GM19193 (cell line): Measurements from ENCODE around the gene PAPSS2.

ENCODE experiments used
- POLR2A ChIP-seq: IDR thresholded peaks from 4 replicates; pipeline ENCODE4 v1.6.1; 2011; ENCODE audit not compliant: insufficient read depth, insufficient read length; ENCODE audit errors: extremely low read depth

PAPSS2 gene

DNA sequence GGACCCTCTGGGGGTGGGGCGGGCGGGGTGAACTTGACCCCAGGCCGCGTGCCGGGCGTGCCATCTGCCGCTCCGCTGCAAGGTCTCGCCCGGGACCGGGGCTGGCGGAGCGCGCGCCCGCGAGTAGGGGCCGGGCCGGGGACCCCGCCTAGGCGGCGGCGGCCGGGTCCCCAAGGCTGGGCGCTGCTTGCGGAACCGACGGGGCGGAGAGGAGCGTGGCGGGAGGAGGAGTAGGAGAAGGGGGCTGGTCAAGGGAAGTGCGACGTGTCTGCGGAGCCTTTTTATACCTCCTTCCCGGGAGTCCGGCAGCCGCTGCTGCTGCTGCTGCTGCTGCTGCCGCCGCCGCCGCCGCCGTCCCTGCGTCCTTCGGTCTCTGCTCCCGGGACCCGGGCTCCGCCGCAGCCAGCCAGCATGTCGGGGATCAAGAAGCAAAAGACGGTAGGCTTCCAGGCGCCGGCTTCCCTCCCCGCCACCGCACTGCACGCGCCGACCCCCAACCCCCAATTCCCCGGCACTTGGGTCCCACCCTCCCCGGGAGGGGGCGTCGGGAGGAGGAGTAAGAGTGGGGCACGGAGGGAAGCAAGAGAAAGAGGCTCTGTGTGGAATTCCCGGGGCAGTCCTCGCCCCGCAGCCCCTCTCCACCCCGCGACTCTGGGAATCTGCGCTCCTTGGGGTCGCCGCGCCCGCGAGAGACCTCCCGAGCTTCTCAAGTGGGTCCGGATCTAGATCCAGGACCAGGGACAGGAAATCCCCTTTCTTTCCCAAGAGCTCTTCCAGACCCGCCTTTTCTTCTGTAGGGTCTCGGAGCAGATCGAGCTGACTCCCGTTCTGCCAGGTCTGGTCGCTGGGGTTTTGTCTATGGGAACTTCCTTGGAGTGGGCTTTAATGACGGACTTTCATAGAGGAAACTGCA lies at the start of gene PAPSS2:
Gene PAPSS2, plus strand, starts transcription at position 308 of the 913 bp plus-strand sequence. Its CDS starts 104 bp downstream, at position 412.
- TF ChIP-seq POLR2A: no peak

DNA sequence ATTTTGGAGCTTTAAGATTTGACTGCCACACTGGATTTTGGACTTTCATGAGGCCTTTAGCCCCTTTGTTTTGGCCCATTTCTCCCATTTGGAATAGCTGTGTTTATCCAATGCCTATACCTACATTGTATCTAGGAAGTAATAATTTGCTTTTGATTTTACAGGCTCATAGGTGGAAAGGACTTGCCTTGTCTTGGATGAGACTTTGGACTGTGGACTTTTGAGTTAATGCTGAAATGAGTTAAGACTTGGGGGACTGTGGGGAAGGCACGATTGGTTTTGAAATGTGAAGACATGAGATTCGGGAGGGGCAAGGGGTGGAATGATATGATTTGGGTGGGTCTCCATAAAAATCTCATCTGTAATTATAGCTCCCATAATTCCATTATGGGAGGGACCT lies 47.6 kb upstream of the PAPSS2 start:
- TF ChIP-seq POLR2A: no peak

DNA sequence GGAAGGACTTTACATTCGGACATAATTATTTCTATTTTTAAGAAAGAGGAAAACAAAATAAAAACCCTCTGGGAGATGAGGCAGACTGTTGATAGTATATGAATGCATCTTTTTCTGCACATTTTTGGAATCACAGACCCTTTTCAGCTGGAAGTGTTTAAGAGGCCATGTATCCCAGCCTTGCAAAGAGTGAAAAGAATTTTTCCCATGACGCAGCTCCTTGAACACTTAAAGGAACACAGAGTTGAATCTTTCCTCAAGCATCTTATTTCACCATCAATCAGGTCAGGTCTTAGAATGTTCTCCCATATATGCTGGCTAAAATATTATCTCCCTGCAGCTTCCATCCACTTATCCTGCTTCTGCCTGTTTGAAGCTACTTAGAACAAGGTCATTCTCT lies 45.9 kb upstream of the PAPSS2 start:
- no peak for TF ChIP-seq POLR2A

DNA sequence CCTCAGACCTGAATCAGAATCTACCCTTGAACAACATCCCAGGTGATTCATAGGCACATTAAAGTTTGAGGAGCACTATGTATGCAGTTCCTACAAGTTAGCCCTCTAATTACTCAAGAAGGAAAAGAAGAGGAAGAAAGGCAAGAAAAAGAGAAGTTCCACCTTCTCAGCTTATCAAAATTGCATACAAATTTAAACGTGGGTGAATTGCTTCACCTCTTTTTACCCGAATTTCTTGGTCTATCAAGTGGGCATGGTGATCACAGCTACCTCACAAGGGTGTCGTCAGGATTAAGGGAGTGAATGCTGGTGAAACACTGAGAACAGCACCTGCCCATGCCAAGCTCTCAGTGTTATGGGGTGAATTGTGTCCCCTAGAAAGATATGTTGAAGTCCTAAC lies 43.8 kb upstream of the PAPSS2 start:
- no peak for TF ChIP-seq POLR2A

DNA sequence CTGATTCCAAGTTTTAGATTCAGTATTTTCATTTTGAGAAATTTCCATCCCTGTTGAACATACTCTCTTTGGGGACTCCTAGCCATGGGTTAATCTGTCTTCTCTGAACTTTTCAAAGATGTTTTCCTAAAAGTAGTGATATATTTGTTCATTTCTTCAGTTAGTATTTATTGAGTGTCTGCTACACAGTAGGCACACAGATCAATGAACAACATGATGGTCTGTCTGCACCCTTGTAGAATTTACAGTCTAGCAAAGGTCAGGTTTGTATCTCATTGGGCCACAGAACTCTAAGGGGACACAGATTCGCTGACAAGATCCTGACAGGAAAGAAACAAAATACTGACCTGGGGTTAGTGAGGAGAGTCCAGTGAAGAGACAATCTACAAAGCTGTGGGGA lies 42.2 kb upstream of the PAPSS2 start:
- TF ChIP-seq POLR2A: no peak

DNA sequence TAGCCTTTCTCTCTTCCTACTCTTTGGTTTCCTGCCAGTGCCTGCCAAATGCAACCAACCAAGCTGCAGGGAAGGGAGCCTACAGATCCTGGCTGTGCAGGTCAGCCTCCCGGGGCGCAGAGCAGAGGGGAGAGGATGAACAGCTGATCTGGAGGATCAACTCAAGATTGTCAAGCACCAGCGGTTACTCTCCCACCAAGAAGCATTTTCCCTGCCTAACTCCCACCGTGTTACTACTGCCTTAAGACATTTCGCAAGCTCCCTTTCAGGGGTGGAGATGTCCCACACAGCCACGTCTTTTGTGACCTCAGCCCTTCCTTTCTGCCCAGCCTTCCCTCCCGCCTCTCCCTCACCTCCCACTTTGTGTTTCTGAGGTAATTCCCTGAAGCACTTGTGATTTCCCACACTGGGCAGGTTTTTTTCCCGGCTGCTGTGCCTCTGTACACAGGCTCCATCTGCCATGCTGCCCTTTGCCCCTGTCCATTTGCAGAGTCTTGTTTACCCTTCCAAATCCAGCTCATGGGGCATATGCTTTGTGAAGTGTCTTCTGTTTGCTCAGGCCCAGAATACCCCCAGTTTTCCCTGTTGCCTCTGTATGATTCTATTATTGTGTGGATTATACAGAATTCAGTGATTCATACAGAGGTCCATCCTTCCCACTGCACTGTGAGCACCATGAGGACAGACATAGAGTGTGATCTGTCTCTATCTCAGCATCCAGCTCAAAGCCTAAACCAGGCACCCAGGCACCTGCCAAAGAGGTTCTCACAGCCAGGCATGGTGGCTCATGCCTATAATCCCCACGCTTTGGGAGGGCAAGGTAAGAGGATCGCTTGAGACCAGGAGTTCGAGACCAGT lies 40.9 kb upstream of the PAPSS2 start:
- no peak for TF ChIP-seq POLR2A

DNA sequence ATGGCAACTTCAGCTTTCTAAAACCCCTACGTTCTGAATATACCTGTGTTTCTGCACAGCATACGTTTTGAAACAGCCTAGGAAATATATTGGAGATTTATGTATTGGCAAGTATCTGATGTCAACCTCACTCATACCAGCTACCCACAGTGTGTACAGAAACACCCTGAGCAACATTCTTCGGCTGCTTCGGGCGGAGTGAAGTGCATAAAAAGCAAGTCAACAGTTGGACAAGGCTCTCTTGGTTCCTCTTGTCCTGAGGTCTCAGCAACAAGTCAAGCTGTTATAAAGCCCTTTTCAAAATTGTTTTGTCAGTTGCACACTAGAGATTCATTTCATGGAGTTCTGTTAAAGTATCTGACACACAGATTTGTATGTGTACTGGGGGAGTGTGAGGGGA lies 40.0 kb upstream of the PAPSS2 start:
- TF ChIP-seq POLR2A: no peak

DNA sequence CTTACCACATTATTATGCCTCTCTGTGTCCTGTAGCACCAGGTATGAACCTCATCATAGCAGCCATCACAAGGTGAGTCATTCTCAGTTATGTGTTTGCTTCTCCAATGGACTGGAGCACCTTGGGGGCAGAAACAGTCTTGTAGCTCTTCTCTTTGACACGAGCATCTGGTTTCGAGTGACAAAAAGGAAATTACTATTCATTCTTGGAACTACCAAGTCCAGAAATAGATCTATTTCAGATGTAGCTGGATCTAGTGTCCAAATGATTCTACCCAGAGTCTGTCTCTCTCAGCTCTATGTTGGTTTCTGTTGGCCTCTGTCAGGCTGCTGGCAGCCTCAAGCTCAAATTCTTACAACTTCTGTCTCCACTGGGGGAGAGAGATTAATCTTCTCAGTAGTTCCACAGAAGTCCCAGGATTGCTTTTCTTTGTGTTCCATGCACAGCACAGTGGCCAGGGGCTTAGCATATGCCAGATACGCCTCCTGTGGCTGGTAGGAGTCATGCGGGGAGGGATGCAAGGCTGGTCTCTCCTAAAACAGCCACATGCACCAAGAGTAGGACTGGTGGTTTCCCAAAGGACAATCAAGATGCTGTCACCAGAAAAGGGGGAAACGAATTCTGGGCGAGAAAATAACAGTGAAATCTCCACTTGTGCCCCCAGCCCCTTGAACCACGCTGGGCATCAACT lies 37.2 kb upstream of the PAPSS2 start:
- TF ChIP-seq POLR2A: no peak

DNA sequence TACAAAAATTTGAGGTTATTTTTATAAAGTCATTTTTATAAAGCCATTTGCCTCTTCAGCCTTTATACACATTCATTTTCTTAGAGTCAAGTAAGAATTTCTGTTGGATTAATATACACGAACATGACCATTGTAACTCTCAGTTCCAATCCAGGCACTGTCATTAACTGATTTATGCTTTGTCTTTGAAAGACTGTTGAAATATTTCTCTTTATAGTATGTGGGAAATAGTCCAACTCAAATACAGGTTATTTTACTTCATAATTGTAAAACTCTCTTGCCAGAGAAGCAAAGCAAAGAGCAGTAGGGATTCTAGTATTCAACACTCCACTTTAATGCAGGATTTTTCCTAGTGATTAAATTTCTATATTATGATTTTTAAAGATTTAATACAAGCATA lies 36.5 kb upstream of the PAPSS2 start:
- no peak for TF ChIP-seq POLR2A

DNA sequence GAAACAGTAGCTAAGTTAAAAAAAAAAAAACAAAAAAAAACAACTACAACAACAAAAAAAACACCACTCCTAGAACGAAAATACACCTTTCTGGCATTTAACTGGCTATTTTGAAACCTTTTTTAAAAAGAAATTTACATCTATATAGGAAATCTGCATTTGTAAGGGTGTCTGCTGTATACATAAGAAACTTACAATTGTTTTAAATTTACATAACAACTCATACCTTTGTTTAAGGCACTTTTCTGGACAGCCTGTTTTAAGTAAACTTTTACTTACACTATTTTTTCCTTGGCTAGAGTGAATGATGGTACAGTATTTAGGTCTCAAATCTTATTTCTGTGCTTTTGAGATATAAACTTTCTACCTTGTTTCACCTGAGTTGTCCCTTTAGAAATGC lies 34.0 kb upstream of the PAPSS2 start:
- no peak for TF ChIP-seq POLR2A

DNA sequence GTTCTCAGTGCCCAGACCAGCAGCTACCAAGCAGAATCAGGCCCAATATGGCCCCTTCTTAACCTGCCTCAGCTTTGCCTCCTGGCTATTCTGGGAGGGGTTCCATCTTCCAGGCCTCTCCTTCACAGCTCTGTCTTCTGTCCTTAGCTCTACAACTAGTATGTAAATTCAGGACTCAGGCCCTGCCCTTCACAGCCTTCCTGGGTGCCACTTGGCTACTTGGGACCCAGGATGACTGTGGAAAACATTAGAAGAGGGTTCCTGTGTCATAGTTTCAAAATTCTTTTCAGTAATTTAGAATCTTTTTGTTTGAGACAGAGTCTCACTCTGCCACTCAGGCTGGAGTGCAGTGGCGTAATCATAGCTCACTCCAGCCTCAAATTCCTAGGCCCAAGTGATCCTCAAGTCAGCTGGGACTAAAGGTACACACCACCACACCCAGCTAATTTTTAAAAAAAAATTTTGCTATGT lies 33.2 kb upstream of the PAPSS2 start:
- no peak for TF ChIP-seq POLR2A

DNA sequence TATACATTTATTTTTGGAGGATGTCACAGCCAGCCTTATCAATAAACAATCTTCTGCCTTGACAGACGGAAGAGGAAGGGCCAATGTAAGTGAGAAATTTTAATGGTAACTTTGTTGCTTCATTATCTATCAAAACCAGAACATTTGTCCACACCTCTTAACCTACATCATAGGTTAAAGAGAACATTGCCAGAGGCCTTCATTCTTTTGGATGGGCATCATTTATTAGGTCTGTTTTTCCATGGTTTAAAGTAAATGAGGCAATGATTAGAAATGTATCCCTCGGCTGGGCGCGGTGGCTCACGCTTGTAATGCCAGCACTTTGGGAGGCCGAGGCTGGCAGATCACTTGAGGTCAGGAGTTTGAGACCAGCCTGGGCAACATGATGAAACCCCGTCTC lies 29.5 kb upstream of the PAPSS2 start:
- no peak for TF ChIP-seq POLR2A

DNA sequence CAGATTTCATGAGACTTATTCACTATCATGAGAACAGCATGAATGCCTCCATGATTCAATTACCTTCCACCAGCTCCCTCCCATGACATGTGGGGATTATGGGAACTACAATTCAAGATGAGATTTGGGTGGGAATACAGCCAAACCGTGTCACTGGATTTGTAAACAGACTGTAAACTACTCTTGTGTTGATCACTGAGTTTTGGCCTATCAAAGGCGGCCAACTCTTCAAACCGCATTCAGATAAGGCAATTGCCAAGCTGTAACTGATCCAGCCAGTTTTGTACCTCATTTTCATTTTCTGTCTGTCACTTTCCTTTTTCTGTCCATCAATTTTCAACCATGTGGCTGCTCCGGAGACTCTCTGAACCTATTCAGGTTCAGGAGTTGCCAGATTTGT lies 27.2 kb upstream of the PAPSS2 start:
- no peak for TF ChIP-seq POLR2A

DNA sequence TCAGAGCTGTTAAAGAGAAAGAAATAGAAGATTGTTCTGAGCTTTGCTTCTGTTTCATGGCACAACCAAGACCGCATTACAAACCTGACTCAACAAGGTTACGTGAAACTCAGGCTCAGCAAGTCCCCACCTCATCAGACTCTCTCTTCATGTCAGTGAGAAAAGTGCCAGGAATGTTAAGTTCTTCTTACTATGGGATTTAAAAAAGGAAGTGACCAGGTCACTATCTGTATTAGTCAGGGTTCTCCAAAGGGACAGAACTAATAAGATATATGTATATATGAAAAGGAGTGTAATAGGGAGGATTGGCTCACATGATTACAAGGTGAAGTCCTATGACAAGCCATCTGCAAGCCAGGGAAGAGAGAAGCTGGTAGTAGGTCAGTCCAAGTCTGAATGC lies 25.4 kb upstream of the PAPSS2 start:
- no peak for TF ChIP-seq POLR2A
